Epidermal melanocyte (primary cell): ENCODE data around the gene WIPF3.

Experiments
- DNase-seq: peaks from one replicate; pipeline ENCODE4 v3.0.0; 2011; ENCODE audit warnings: low spot score; ENCODE audit not compliant: insufficient read length

The WIPF3 gene

GRCh38 chr7:29809533-29810155 is 3.3 kb downstream of the WIPF3 start:
- DNase-seq = no peak

- DNase-seq = no peak
Observed at GRCh38 chr7:29810297-29810696, 4.0 kb downstream of the WIPF3 start.

- no peak for DNase-seq
Observed at GRCh38 chr7:29810813-29811482, 4.6 kb downstream of the WIPF3 start.

GRCh38 chr7:29811586-29811985 is 5.3 kb downstream of the WIPF3 start:
- no peak for DNase-seq

- DNase-seq = no peak
Observed at GRCh38 chr7:29812185-29812876, 6.0 kb downstream of the WIPF3 start.

- DNase-seq = no peak
Observed at GRCh38 chr7:29815181-29816105, 9.1 kb downstream of the WIPF3 start.

- DNase-seq = no peak
Observed at GRCh38 chr7:29818308-29818707, 12.0 kb downstream of the WIPF3 start.

- DNase-seq = no peak
Observed at GRCh38 chr7:29825775-29826529, 19.6 kb downstream of the WIPF3 start.

GRCh38 chr7:29826530-29826822 is 20.2 kb downstream of the WIPF3 start:
- DNase-seq = no peak

GRCh38 chr7:29826904-29827303 is 20.6 kb downstream of the WIPF3 start:
- DNase-seq = no peak

GRCh38 chr7:29831705-29832104 is 25.4 kb downstream of the WIPF3 start:
- no peak for DNase-seq

- DNase-seq = no peak
Observed at GRCh38 chr7:29833929-29834328, 27.6 kb downstream of the WIPF3 start.

- DNase-seq = no peak
Observed at GRCh38 chr7:29835718-29836117, 29.4 kb downstream of the WIPF3 start.

- no peak for DNase-seq
Observed at GRCh38 chr7:29839302-29839701, 33.0 kb downstream of the WIPF3 start.

GRCh38 chr7:29839921-29840320 is 33.6 kb downstream of the WIPF3 start:
- no peak for DNase-seq

GRCh38 chr7:29840701-29841100 is 34.4 kb downstream of the WIPF3 start:
- no peak for DNase-seq

- no peak for DNase-seq
Observed at GRCh38 chr7:29841926-29842701, 35.8 kb downstream of the WIPF3 start.

GRCh38 chr7:29843093-29843492 is 36.8 kb downstream of the WIPF3 start:
- DNase-seq = no peak

GRCh38 chr7:29843726-29844125 is 37.4 kb downstream of the WIPF3 start:
- no peak for DNase-seq

GRCh38 chr7:29844559-29844958 is 38.3 kb downstream of the WIPF3 start:
- DNase-seq = no peak
